Left ventricle myocardium inferior (tissue), 1 donor: Measurements from ENCODE around the gene WDFY4. TPM values are rescaled to one million over a fixed set of nuclear protein-coding genes. Genes with fewer than 3 reads are reported as not detected.

Experiments
- DNase-seq: peaks from one replicate; pipeline ENCODE4 v3.0.0-alpha.2; 2020
- H3K27ac ChIP-seq: fragments of 200-600 bp; replicated peaks from 2 replicates; pipeline ENCODE4 v1.8.0; 2021
- H3K27me3 ChIP-seq: fragments of 200-600 bp; 2 replicates; pipeline ENCODE4 v1.8.0; 2021; ENCODE audit warnings: low read depth
- H3K36me3 ChIP-seq: fragments of 200-600 bp; 2 replicates; pipeline ENCODE4 v1.8.0; 2021
- H3K4me1 ChIP-seq: fragments of 200-600 bp; 2 replicates; pipeline ENCODE4 v1.8.0; 2021
- H3K4me3 ChIP-seq: fragments of 200-600 bp; 2 replicates; pipeline ENCODE4 v1.8.0; 2021; ENCODE audit warnings: mild to moderate bottlenecking, moderate library complexity
- H3K9me3 ChIP-seq: fragments of 200-600 bp; replicated peaks from 2 replicates; pipeline ENCODE4 v1.8.0; 2021
- intact Hi-C: fragments of 100-400 bp; cut with micrococcal nuclease; formaldehyde crosslinking; loops from one replicate; pipeline ENCODE4 v1.11.0; 2022
- total RNA-seq: library from RNA; stranded (reverse); fragmentation: NEBNext Ultra II Directional; extraction: Animal tissue kit (Norgen Biotek cat#: 25700); gene quantifications from one replicate; pipeline ENCODE4 v1.2.1, GENCODE V29; 2021
- TF ChIP-seq, protein P1 (sequence below): fragments of 200-600 bp; IDR thresholded peaks from 2 replicates; pipeline ENCODE4 v1.8.0; 2021; ENCODE audit warnings: antibody characterized with exemption, mild to moderate bottlenecking, borderline replicate concordance
- donor health status: DM: no; HTN: yes; CAD: no; lungs with severe emphysema.

Gene WDFY4
- total RNA-seq, 1 donor from 2014 or later = 1.5 TPM

DNA sequence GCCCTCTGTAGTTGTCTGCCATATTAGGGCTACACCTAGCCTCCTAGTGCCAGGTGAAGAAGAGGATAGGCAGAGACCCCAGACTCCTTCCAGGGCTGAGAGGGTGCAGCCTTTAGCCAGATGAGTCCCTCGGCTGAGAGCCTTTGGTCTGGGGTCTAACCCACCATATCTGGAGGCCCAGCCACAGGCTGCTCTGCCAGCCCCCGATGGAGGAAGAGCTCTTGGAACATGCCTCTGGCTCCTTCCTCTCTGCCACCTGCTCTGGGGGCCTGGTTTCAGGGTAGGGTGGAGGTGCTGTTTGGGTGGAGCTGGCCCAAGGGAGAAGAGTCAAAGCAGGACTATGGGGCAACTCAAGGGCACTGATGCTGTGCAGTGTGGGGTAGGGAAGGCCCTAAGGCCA is 253.6 kb downstream of the WDFY4 start:
- Histone ChIP-seq H3K4me3 (no peak overlapping the region), H3K9me3 (no peaks in the 10 kb centered on the region), H3K27ac (no peak overlapping the region), H3K36me3 (no peaks in the 10 kb centered on the region), H3K4me1 (no peaks in the 10 kb centered on the region), H3K27me3 (peaks cover 3% of the 10 kb centered on the region)
- TF ChIP-seq, protein P1, sequence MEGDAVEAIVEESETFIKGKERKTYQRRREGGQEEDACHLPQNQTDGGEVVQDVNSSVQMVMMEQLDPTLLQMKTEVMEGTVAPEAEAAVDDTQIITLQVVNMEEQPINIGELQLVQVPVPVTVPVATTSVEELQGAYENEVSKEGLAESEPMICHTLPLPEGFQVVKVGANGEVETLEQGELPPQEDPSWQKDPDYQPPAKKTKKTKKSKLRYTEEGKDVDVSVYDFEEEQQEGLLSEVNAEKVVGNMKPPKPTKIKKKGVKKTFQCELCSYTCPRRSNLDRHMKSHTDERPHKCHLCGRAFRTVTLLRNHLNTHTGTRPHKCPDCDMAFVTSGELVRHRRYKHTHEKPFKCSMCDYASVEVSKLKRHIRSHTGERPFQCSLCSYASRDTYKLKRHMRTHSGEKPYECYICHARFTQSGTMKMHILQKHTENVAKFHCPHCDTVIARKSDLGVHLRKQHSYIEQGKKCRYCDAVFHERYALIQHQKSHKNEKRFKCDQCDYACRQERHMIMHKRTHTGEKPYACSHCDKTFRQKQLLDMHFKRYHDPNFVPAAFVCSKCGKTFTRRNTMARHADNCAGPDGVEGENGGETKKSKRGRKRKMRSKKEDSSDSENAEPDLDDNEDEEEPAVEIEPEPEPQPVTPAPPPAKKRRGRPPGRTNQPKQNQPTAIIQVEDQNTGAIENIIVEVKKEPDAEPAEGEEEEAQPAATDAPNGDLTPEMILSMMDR = no peak
- intact Hi-C loops = no loop called here
- DNase-seq = no peak

DNA sequence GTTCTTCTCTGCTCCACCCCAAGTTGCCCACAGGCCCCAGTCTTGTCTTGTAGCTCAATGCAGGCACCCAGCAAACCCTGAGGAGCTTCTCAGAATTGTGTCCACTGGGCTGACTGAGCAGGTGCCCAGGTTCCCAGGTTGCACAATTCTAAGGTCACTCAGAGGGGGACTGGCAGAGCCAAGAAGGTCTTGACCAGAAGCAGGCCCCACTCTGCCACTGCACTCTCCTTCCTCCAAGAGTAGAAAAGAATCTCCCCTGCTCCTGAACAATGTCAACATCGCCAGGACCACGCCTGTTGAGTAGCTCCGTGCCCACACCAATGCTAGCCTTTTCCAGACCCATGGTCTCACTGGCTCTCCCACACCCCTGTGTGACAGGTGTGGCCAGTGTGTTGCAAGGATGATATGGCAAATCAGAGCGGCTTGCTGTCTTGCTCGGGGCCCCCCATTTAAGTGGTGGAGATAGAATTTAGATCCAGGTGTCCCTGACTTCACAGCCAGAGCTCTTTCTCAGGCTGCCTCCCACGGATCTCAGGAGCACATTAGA is 254.4 kb downstream of the WDFY4 start:
- Histone ChIP-seq H3K27me3 (peaks cover 3% of the 10 kb centered on the region), H3K4me1 (no peaks in the 10 kb centered on the region), H3K36me3 (no peaks in the 10 kb centered on the region), H3K27ac (no peak overlapping the region), H3K4me3 (no peak overlapping the region), H3K9me3 (no peaks in the 10 kb centered on the region)
- TF ChIP-seq, protein P1 = no peak
- intact Hi-C loops = no loop called here
- DNase-seq = no peak

DNA sequence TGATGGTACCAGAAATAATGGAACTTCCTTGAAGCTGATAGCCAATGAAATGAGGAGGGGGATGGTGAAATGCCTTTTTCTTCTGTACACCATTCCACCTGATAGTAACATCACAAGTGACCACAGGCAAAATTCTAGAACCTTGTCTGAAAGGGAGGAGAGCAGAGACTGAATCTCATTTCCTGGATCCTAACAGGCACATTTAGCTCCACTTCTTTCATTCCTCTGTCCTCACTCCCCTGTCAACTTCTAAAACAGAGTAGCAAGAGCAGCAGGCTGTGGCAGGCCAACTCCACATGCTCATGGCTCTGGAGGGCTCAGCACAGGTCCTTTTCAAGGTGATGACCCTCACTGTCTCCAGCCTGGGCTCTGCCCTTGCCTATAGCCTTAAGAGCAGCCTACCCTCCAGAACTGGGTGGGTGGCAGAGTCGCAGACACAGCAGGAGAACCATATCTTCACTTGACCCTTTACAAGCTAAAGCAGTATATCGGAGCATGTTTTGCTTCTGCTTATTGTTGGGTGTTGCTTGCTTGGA is 255.2 kb downstream of the WDFY4 start, which contains the start of gene LRRC18:
Gene LRRC18 (minus strand): TSS at position 51 of the 536 bp plus-strand sequence. CDS start 25,685 bp downstream, outside the sequence.
- no peak within 1 kb of the TSS for H3K27ac ChIP-seq
- no peaks in the 10 kb centered on the region for H3K4me1 ChIP-seq
- no peak within 1 kb of the TSS for H3K4me3 ChIP-seq
- H3K9me3 ChIP-seq = no peaks in the 10 kb centered on the region
- peaks cover 3% of the 10 kb centered on the region for H3K27me3 ChIP-seq
- no peak for DNase-seq
- intact Hi-C loops = no loop called here
- no peaks in the 10 kb centered on the region for H3K36me3 ChIP-seq
- TF ChIP-seq, protein P1 = no peak

DNA sequence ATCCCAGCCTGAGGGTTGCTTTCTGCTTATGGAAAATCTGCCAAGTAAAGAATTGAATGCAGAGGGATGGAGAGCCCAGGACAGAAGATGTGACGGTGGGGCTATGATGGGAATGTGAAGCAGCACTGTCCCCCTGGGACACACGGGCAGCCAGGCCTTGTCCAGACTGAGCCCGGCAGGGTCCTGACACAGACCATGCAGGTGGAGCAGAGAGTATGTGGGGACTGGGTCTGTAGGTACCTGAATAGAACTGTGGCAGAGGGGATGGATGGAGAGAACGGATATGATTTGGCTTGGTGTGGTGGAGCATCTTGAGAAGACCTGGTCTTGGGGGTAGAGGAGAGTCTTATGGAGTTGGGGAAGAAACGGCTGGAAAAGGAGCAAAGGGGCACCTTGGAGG is 255.7 kb downstream of the WDFY4 start:
- no peaks in the 10 kb centered on the region for H3K4me1 ChIP-seq
- no peaks in the 10 kb centered on the region for H3K9me3 ChIP-seq
- no peaks in the 10 kb centered on the region for H3K36me3 ChIP-seq
- H3K27ac ChIP-seq = no peak overlapping the region
- H3K27me3 ChIP-seq = peaks cover 3% of the 10 kb centered on the region
- no peak for DNase-seq
- TF ChIP-seq, protein P1 = no peak
- intact Hi-C loops = no loop called here
- no peak overlapping the region for H3K4me3 ChIP-seq

DNA sequence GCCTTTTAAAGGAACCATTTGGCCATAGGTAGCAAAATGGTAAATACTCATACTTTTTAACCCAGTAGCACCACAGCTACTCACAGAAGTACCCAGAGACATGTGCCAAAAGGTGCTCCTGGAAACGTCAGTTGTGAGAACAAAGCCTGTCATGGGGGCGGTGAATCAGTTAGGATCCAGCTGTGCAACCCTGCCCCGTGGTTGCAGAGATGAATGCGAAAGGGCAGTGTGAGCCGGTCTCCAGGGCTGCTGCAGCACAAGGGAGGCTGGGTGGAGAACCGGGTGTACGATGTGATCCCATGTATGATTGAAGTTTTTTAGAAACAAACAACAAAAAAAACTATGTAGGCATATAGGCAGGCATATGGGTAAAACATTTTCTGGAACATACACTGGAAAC is 256.3 kb downstream of the WDFY4 start:
- Histone ChIP-seq H3K27ac (no peak overlapping the region), H3K4me3 (no peak overlapping the region), H3K36me3 (no peaks in the 10 kb centered on the region), H3K4me1 (no peaks in the 10 kb centered on the region), H3K9me3 (no peaks in the 10 kb centered on the region), H3K27me3 (no peaks in the 10 kb centered on the region)
- DNase-seq = no peak
- TF ChIP-seq, protein P1 = no peak
- intact Hi-C loops = no loop called here
